Hematopoietic multipotent progenitor cell treated with erythropoietin and hydrocortisone succinate and interleukin-3 and kit ligand, for 6 days (in vitro differentiated cells): ENCODE measurements around the gene ASIC3.

Experiments
- DNase-seq: peaks from one replicate; pipeline ENCODE4 v3.0.0-alpha.2; 2015

Gene ASIC3

DNA sequence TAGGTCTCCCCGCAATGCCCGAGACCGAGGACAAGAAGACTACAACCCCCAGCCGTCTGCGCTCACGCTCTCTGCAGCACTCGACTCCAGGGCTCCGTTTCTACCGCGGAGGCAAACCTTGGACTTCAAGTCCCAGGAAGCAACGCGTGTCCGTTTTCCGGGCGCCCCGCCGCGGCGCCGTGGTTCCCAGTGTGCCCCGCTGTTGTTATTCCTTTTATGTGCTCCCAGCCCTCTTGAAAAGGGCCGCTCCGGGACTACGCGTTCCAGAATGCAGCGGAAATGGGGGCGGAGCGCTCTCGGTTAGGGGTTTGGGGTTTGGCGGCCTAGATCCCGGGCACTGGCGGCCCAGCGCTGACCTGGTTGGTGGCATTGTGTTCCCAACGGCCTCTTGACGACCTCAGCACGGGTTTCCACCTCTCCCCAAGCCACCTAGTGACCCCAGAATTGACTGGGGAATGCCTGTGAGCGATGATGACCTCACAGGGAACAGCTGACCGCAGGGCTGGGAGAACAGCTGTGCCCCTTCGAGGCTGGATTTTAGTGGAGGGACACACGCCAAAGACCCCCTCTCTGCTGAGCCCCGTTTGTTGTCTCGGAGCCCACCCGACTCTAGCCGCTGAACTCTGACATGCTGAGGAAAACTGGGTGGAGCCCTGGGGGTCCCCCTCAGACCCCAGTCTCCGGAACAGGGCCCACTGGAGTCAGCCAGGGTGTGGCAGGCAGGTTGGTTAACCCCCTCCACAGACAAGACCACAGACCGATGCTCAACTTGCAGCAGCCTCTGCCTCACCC lies 9.9 kb downstream of the ASIC3 start:
- peak; percentile 99 for DNase-seq

DNA sequence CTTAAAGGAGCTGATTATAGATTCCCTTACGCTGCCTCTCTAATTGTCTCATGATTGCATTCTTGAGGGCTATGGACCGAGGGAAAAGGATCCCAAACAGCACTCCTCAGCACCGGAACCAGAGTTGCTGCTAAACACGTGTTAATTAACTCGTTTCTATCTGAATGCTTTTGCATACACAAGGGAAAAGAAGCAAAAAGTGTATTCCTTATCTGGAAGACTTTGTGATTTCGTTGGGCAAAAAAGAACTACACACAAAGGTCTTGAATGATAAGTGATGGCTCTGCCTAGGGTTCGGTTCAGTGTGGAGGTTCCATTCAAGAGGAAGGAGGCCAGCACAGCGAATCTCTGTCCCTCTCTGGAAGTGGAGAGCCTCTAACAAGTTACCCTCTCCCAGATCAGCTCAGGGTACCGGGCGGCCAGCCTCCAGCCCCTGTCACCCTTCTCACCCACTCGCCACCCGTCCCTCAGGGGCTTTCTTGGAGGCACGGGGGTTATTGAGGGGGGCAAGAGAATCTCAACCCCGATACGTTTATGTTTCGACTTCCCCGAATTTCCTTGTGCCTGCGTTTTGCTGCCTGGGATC lies 10.5 kb downstream of the ASIC3 start:
- DNase-seq, result no peak

DNA sequence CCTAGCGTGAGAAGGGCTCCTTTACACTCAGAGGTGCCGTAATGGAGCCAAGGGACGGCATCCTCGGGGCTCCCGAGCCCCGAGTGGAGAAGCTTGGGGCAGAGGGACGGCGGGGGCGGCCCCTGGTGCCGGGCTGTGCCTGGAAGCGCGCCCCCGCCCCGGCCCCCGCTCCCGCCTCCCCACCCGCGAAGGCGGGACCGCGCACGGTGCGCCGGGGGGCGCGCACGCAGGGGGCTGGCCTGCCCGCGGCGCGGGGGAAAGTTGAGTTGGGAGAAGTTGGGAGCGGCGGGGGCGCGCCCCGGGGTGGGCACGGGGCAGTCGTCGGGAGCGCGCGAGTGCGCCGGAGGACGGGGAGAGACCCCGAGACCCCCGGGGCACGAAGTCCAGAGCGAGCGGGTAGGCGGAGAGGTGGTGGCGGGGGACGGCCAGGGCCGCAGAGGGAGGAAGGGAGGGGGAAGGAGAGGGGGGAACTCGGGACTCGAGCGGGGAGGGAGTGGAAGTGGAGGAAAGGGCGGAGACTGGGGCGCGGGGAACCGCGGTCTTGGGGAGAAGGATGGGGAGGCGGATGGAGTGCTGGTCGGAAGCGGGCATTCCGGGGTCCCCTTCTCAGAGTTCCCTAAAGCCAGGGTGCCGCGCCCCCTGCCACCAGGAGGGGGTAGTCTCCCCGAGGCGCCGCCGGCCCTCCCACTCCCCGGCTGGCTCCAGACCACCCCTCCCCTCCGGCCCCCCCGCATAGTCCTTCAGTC lies 11.2 kb downstream of the ASIC3 start, which contains the start of gene SLC4A2:
Gene SLC4A2 (plus strand): TSS at position 223 of the 746 bp plus-strand sequence. CDS start 2,399 bp downstream, outside the sequence.
- DNase-seq, result peak; percentile 81

DNA sequence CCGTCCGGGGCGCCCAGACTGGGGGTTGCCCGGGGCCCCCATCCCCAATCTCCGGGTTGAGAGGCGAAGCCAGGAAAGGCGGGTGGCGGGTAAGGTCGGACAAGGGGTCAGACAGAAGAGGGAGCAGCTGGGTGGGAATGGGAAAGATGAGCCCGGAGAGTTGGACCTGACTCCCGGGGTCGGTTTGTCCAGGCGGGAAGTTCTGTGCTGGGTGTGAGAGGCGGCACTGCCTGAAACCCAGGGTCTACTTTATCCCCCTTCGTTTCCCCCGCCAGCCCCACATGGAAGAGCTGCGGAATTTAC lies 11.7 kb downstream of the ASIC3 start:
- DNase-seq, result no peak

DNA sequence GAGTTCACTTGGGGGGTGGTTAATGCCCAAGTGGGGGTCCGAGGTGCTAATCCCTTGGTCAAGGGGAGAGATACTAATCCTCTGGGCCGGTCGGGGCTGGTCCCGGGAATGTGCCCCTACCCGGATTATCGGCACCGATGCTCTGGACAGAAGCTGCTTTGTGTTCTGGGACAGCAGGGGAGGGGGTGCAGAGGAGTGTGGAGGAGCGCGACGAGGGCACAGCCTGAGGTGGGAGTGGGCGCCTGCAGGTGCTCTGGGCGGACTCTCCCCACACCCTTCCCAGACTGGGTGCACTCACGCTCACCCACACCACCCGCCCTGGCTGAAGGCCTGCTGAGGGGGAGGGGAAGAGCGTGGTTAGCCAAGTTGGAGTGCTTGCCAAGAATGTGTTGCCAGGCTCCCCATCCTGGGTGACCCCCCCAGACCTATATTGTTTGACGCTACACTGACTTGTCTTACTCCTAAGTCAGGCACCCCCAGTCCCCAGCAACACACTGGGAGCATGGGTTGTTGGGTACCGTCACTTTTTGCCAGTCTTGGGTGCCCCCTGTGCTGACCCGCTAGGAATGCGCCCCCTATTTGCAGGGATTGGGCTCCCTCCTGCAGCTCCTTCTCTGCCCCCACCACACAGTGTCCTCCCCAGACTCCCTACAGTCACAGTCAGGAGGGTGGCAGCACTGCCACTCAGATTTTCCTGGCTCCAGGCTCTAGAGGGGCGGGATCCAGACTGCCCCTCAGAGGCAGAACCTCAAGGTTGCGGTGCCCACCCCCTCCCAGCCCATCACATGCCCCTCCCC lies 12.3 kb downstream of the ASIC3 start:
- DNase-seq, result peak; percentile 78

DNA sequence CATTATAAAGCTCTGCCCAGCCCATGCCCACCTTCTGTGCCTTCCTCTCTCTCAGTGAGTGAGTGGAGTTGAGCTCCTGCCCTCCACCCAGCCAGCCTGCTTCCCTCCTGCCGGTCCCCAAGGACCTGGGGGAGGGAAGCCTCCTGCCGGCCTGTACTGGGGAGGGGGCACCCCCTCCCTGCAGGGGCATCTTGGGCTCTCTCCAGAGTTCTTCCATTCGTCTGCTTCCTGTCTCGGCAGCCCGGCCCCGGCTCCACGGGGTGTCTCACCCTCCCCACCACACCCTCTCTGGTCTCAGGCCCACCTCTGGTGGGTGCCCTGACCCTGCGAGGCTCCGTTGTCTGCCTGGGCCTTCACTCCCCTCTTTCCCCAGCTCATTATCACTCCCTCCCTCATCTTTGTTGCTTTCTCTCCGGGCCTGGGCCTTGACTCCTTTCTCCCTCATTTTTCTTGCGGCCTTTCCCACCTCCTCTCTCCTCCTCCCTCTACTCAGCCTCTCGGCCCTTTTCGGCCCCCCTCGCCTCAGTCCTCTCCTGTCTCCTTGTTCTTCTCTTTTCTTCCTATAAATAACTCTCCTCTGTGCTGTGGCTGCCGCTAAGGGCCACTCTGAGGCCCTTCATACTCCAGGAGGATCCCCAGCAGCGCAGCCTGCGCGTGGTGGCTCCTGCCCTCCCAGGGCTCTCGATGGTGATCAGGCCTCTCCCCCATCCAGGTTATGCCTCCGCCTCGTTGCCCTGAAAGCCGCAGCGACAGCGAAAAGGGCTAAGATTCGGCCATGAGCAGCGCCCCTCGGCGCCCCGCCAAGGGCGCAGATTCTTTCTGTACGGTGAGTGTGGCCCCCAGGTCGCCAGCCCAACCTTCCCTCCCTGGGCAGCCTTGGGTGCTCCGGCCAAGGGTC lies 13.1 kb downstream of the ASIC3 start:
- no peak for DNase-seq

DNA sequence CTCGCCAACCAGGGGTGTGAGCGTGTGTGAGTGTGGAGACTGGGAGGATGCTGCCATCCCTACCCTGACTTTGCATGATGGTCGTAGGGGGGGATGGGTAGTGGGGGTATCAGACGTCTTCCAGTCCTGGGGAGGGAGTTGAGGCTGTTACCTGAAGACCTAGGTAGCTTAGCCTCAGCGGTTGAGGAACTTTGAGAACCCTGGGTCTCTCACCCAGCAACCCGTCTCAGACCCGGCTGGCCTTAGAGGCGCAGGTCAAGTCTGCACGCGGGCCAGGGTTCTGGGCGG lies 13.7 kb downstream of the ASIC3 start:
- no peak for DNase-seq

DNA sequence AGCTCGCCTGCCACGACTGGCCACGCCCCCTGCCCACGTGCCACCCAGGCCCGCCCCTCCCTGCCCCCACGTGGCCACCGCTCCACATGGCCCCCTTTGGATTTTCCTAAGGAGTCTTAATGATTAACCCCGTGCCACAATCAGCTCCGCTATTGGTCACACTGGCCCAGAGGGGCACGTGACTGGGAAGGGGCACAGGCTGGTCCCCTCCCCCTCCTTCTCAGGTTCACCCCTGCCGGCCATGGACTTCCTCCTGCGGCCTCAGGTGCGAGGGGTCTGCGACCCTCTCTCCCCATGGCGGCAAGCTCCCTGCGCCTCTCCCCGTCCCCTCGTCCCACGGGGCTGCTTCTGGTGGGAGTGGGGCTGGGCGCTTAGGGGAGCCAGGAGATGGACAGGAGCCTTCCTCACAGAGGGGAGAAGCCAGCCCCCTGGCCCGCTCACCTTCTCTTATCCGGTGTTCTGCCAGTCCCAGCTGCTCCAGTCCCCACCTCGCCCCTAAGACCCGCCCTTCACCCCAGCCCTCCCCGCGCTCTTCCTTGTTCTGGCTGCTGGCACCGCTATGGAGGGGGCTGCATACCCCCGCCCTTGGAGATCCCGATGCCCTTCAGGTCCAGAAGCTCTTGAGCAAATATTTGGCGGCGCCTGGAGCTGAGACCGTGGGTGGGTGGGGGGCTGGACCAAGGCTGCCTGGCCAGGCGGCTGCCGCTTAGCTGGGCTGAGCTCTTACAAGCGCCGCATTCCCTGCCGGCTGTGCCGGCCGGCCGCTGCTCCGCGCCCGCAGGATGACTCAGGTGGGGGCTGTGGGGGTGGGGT lies 14.3 kb downstream of the ASIC3 start:
- DNase-seq, result peak; percentile 38

DNA sequence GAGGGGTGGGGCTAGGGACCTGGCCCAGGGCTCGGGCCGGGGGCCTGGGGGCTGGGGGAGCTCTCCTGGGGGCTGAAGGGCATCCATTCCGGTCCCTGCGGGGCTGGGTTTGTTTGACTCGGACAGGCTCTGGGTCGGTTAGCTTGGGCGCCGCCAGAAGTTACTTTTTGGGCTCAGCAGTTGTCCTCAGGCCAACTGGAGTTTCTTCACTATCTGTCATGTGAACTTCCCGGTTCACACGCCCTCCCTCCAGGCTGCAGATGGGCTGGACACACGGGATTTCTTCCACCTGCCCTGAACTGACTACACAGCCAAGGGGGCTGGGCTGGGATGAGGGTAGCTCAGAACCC lies 14.9 kb downstream of the ASIC3 start:
- DNase-seq, result no peak

DNA sequence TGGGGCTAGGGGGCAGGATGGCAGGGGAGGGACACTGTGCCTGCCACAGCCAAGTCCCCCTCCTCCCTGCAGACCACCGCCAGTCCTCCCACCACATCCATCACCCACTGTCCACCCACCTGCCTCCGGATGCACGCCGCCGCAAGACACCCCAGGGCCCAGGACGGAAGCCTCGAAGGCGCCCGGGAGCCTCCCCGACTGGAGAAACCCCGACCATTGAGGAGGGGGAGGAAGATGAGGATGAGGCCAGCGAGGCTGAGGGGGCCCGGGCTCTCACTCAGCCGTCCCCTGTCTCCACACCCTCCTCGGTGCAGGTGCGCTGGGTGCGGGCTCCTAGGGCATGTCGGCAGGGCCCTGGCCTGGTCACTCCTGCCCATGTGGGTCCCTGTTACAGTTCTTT lies 16.1 kb downstream of the ASIC3 start:
- DNase-seq, result no peak

DNA sequence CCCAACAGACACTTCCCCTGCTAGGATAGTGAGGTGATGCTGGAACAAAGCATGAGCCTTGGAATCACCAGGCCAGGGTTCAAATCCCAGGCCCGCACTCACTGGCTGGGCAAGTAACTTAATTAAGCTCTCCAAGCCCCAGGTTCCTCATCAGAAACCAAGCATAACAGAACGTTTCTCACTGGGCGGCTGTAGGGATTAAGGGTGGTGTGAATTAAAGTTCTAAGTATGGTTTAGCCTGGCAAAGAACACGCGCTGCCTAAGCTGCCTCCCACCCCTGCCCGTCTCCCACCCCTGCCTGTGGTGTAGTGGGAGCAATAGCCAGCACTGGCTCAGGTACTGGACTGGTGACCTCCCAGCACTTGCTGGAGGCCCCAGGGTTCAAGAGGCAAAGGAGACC lies 16.7 kb downstream of the ASIC3 start:
- no peak for DNase-seq

DNA sequence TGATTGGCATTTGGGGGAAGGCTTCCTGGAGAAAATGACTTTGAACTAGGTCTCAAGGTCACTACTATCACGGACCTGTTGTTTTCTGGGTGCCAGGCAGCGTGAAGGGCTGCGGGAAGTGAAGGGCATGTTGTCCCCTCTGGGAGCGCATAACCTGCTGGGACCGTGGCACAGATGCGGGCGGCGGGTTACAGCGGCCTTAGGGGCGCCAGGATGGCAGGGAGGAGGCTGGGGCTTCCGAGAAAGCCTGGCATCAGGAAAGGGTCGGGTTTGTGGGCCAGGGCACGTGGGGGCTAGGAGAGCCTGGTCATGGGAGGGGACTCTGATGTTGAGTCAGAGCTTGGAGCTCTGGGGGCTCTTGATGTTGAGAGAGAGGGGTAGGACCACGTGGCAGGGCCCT lies 17.2 kb downstream of the ASIC3 start:
- no peak for DNase-seq

DNA sequence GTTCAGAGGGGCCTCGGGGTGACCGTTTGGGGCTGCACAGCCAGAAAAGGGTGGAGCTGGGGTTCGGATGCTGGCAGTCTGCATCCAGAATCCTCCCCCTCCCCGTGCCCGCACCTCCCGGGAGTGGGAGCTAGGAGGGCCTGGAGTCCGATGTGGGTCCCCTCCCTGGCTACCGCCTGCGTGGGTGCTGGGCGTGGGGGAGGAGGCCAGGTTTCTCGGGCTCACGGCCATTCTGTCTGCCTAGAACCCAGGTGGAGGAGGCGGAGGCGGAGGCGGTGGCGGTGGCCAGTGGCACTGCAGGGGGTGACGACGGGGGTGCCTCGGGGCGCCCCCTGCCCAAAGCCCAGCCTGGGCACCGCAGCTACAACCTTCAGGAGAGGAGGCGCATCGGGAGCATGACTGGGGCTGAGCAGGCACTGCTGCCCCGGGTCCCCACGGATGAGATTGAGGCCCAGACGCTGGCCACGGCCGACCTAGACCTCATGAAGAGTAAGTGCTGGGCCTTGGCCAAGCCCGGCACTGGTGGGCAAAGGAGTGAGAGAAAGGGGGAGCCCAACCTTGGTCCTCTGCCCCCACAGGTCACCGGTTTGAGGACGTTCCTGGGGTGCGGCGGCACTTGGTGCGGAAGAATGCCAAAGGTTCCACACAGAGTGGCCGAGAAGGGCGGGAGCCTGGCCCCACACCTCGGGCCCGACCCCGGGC lies 18.1 kb downstream of the ASIC3 start:
- DNase-seq, result no peak

DNA sequence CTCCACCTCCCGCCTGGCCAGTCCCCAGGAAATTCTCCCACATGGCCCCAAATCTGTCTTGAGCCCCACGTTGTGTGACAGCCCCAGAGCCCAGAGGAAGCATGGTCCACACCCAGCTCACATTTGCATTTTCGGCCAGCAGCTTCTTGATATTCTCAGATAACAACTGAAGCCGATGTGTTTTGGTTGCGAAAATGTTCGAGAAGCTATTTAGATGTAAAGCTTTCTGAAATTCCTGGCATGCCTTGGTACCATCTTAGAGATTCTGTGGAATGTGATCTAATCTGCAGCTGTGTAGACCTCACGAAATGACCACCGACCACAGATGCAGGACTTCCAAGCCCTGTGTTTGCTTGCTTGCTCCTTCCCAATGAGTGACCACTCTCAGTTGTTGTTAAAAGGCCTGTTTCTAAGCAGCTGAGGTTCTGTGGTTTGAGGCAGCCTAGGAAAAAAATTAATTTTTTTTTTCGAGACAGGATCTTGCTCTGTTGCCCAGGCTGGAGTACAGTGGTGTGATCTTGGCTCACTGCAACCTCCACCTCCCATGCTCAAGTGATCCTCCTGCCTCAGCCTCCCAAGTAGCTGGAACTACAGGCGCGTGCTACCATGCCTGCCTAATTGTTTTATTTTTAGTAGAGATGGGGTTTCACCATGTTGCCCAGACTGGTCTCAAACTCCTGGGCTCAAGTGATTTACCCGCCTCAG lies 19.9 kb downstream of the ASIC3 start:
- no peak for DNase-seq

DNA sequence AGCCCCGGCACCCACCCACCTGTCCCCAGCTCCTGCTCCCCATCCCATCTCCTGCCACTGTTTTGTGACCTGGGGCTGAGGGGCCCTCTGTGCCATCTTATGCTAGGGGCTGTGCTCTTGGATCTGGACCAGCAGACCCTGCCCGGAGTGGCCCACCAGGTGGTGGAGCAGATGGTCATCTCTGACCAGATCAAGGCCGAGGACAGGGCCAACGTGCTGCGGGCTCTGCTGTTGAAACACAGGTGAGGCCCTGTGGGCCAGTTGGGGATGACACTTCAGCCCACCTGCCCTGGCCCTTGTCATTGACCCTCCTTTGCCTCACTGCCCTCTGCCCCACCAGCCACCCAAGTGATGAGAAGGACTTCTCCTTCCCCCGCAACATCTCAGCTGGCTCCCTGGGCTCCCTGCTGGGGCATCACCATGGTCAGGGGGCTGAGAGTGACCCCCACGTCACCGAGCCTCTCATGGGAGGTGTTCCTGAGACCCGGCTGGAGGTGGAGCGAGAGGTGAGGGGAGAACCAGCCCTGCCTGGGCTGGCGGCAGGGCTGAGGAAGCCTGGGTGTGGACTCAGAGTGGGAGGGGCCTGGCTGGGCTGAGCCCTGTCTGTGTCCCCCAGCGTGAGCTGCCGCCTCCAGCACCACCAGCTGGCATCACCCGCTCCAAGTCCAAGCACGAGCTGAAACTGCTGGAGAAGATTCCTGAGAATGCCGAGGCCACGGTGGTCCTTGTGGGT lies 21.7 kb downstream of the ASIC3 start:
- no peak for DNase-seq

DNA sequence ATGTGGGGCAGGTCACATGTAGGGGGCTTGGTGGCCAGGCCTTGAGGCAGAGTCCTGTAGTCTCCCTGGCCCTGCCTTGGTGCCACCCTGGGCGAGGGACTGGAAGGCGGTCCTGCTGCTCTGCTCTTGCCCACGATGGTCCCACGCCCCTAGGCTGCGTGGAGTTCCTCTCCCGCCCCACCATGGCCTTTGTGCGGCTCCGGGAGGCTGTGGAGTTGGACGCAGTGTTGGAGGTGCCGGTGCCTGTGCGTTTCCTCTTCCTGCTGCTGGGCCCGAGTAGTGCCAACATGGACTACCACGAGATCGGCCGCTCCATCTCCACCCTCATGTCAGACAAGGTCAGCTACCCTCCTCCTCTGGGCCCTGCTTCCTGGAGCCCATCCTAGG lies 22.2 kb downstream of the ASIC3 start:
- no peak for DNase-seq

DNA sequence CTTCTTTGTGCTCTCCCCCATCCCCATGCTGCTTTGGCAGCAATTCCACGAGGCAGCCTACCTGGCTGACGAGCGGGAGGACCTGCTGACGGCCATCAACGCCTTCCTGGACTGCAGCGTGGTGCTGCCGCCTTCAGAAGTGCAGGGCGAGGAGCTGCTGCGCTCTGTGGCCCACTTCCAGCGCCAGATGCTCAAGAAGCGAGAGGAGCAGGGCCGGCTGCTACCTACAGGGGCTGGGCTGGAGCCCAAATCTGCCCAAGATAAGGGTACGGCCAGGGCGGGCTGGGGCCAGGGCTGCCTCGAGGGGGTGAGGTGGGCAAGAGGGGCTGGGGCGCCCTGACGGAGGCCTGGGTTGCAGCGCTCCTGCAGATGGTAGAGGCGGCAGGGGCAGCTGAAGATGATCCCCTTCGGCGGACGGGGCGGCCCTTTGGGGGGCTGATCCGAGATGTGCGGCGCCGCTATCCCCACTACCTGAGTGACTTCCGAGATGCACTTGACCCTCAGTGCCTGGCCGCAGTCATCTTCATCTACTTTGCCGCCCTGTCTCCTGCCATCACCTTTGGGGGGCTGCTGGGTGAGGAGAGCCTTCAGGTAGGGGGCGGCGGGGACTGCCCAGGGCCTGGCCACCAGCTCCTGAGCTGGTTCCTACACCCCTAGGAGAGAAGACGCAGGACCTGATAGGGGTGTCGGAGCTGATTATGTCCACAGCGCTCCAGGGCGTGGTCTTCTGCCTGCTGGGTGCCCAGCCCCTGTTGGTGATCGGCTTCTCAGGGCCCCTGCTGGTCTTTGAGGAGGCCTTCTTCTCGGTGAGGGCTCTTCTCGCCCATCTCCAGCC lies 22.9 kb downstream of the ASIC3 start:
- no peak for DNase-seq

DNA sequence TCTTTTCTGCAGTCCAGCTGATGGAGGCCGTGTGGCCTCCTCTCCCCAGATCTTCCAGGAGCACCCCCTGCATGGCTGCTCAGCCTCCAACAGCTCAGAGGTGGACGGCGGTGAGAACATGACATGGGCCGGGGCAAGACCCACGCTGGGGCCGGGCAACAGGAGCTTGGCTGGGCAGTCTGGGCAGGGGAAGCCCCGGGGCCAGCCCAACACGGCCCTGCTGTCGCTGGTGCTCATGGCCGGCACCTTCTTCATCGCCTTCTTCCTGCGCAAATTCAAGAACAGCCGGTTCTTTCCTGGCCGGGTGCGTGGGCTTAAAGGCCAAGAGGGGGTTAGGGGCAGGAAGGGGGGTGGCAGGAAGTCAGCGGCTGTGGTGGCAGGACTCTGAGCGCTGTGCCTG lies 25.7 kb downstream of the ASIC3 start:
- no peak for DNase-seq
